ENCODE measurements around the gene MLF2. TPM values are rescaled to one million over a fixed set of nuclear protein-coding genes. Genes with fewer than 3 reads are reported as not detected.

Gene MLF2
- total and polyA plus RNA-seq, 9 of the 15 experiments (the other 6 are each of a cell fraction or from before 2014, with no cell fraction given) = 11.4 to 190 (median 139) TPM

DNA sequence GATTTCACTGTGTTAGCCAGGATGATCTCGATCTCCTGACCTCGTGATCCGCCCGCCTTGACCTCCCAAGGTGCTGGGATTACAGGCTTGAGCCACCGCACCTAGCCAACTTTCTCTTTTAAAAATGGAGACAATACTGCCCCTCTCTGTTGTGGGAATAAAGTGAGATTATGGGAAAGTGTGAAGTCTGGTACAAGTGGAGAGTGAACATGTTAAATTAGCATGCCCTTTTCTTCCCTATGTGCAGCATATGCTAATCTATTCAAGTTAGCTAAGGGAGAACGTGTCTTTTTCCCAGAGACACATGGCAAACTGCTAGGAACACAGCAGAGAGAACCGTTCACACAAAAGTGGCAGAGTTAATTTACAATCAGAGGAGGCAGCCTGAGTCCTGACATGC is 27.6 kb downstream of the MLF2 start (continued):
- peak; percentile 34; the same call in 1 of the 2 replicates for TF ChIP-seq MAX (CRISPR knock-in tag; IDR thresholded peaks at IDR 0.05)
- TF ChIP-seq, protein P1, sequence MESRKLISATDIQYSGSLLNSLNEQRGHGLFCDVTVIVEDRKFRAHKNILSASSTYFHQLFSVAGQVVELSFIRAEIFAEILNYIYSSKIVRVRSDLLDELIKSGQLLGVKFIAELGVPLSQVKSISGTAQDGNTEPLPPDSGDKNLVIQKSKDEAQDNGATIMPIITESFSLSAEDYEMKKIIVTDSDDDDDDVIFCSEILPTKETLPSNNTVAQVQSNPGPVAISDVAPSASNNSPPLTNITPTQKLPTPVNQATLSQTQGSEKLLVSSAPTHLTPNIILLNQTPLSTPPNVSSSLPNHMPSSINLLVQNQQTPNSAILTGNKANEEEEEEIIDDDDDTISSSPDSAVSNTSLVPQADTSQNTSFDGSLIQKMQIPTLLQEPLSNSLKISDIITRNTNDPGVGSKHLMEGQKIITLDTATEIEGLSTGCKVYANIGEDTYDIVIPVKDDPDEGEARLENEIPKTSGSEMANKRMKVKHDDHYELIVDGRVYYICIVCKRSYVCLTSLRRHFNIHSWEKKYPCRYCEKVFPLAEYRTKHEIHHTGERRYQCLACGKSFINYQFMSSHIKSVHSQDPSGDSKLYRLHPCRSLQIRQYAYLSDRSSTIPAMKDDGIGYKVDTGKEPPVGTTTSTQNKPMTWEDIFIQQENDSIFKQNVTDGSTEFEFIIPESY (CRISPR knock-in tag; IDR thresholded peaks at IDR 0.05) = no peak
- no peak for TF ChIP-seq ZNF384 (IDR thresholded peaks at IDR 0.05; ENCODE audit: low read depth, low read length)

DNA sequence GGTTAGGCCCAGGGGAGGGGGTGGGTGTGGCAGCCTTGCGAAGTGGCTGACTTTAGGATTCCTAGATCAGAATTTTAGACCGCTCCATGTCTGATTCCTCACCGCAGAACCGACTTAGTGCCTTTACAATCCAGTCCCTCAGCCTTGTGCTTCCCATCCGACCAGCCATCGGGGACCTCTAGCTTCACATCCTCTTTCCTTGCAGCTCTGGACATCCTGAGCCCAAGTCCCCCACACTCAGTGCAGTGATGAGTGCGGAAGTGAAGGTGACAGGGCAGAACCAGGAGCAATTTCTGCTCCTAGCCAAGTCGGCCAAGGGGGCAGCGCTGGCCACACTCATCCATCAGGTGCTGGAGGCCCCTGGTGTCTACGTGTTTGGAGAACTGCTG is 28.5 kb downstream of the MLF2 start:
- POLR2A ChIA-PET = interaction anchor here (0.9 to 2.9 kb wide), 13 partner anchors 9 to 148 kb away, joined by 3 to 12 read pairs (median 4); partner anchors contain the start of genes CDCA3, SPSB2, USP5 and ZNF384
- TSS peak; percentile 63 for BruUV-seq (replicated peaks)
- H3K4me3 ChIP-seq = peak overlapping the region; percentile 54
- peaks cover 13% of the 10 kb centered on the region; the same call in 2 of the 3 replicates for H3K36me3 ChIP-seq (ENCODE audit: control insufficient read depth, insufficient read depth, low read length)
- ATAC-seq (peak; percentile 59), DNase-seq (ENCODE audit: extremely low read depth in 1 of 4, low spot score in 3 of 4) (peak in 1 of 4 experiments; percentile 56), FAIRE-seq (no peak)
- 2% methylated on average over 8 of the region's 10 CpGs for WGBS (ENCODE audit: insufficient coverage, low coverage, missing lambda C conversion rate)
- no peaks in the 10 kb centered on the region for H4K20me1 ChIP-seq (replicated peaks; ENCODE audit: control insufficient read depth, insufficient read depth, low read length)
- peaks cover 10 to 25% of the 10 kb centered on the region in 2 experiments; a peak in 4 of 5 replicates for H3K4me1 ChIP-seq (replicated peaks in 1 of 2; ENCODE audit: control insufficient read depth in 2 of 2, insufficient read depth in 2 of 2, low read length in 2 of 2)
- peak overlapping the region; percentile 88 for H3K27ac ChIP-seq (ENCODE audit: extremely low read depth, low read depth, low read length)
- H3K79me2 ChIP-seq (ENCODE audit: control insufficient read depth, insufficient read depth, low read length) = peaks cover 13% of the 10 kb centered on the region
- peak overlapping the region; percentile 93 for H3K4me2 ChIP-seq (ENCODE audit: insufficient read depth, low read length)
- H2AFZ ChIP-seq (ENCODE audit: low read depth, low read length) = peak overlapping the region; percentile 60
- peak overlapping the region; percentile 72 to 90 for H3K9ac ChIP-seq (ENCODE audit: insufficient read depth in 1 of 2, low read depth in 2 of 2, low read length in 2 of 2)
- in situ Hi-C loops (cut with MboI) (no loop called here), intact Hi-C loops (cut with micrococcal nuclease) (loop anchor here (5.0 kb wide), 1 partner anchor 37 kb away; the partner anchor contains the start of gene ZNF384)
- CTCF ChIA-PET (ENCODE audit: low intra/inter-chr PET ratio) = interaction anchor here (0.6 kb wide), 1 partner anchor 30 kb away, joined by 4 read pairs; no protein-coding TSS in a partner anchor
- no peaks in the 10 kb centered on the region for H3K9me1 ChIP-seq (ENCODE audit: control insufficient read depth, insufficient read depth, low read length)
- H3K27me3 ChIP-seq (ENCODE audit: control insufficient read depth in 2 of 2, insufficient read depth in 2 of 2, low read length in 2 of 2) = no peaks in the 10 kb centered on the region
- no peaks in the 10 kb centered on the region for H3K9me3 ChIP-seq (replicated peaks; ENCODE audit: control insufficient read depth, insufficient read depth, low read depth, low read length)
- TF ChIP-seq BCL6 (CRISPR knock-in tag; IDR thresholded peaks at IDR 0.05) (no peak), ZNF121 (CRISPR knock-in tag; conservative IDR thresholded peaks at IDR 0.05) (no peak), ZBTB5 (IDR thresholded peaks at IDR 0.05) (no peak), ZNF436 (CRISPR knock-in tag; IDR thresholded peaks at IDR 0.05) (no peak)

Measured in K562 (cell line).